Inferior parietal cortex (tissue), 1 donor: ENCODE results near the gene CCL21.

Experiments
- DNase-seq: peaks from one replicate; pipeline ENCODE4 v3.0.0-alpha.2; 2016; ENCODE audit errors: extremely low spot score

The CCL21 gene

DNA sequence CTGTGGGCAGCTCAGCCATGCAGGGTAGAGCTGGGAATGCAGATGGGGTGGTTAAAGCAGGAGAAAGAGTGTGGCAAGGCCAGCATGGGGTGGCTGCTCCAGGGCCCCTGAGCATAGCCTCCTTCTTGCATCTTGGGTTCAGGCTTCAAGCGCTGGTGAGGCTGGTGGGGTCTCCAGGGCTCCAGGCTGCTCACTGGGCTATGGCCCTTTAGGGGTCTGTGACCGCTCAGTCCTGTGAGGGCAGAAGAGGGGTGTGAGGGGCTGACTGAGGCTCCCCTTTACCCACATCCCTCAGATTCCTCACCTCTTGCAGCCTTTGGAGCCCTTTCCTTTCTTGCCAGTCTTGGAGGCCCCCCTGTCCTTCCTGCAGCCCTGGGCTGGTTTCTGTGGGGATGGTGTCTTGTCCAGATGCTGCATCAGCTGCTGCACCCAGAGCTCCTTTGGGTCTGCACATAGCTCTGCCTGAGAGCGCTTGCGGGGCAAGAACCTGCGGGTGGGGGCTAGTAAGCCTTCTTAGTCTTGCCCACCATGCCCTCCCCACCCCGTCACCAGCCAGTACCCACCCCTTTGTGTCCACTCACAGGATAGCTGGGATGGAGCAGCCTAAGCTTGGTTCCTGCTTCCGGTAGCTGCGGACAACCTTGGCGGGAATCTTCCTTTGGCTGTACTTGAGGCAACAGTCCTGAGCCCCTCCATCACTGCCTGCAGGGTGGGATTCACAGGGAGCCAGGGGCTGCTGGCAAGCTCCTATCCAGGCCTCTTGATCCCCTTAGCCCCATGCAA, 549 bp downstream of the CCL21 start:
- DNase-seq: no peak

- no peak for DNase-seq
These were observed 2.8 kb downstream of the CCL21 start for GRCh38 chr9:34707130-34707529.

GRCh38 chr9:34701769-34702736, 7.9 kb downstream of the CCL21 start:
- peak; percentile 84 for DNase-seq

DNA sequence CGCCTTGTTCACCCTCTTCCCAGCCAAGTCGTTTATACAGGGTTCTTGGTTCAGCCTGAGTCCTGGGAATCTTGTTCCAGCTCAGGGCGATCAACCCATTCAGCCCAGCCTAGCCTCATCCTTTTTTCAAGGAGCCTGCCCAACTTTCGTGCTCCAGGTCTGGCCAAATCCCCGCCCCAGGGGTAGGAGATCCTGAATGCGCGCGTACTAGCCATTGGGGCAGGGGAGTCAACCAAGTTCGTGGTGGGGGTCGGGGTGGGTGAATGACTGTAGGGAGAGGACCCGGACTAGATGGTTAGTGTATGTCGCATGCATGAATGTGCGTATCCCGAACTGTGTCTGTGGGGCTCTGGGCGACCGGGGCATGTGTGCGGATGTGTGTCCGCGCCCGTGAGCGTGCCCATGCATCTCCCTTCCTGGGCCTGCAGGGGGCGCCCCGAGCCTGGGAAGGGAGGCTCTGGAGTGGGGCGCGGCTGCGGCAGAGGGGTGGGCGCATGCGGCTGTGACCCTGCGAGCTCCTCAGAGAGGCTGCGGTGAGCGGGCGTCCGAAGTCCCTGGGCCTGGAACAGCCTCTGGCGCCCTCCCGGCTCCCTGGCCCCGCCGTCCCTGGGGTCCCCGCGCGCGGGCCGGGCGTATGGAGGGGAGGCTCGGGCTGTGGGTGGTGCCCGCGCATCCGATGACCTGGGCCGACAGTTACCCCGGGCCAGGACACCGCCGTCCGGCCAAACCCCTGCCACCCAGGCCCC, 8.7 kb downstream of the CCL21 start:
- peak; percentile 76 for DNase-seq

GRCh38 chr9:34694811-34695210, 15.1 kb downstream of the CCL21 start:
- DNase-seq: no peak

DNA sequence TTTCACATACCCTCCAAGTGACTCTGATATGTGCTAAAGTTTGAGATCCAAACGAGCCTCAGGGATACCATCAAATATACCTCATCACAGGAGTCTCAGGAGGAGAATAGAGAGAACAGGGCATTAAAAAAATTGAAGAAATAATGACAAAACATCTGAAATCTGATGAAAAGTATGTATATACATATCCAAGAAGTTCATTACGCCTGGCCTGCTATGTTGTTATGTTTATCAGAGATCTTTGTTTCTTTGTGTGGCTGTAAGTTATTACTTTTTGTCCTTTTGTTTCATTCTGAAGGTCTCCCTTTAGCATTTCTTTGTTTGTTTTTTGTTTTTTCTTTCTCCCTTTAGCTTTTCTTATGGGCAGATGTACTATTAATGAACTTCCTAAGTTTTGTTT, 16.4 kb downstream of the CCL21 start:
- no peak for DNase-seq

- no peak for DNase-seq
These were observed 18.0 kb downstream of the CCL21 start for GRCh38 chr9:34691936-34692315.

DNA sequence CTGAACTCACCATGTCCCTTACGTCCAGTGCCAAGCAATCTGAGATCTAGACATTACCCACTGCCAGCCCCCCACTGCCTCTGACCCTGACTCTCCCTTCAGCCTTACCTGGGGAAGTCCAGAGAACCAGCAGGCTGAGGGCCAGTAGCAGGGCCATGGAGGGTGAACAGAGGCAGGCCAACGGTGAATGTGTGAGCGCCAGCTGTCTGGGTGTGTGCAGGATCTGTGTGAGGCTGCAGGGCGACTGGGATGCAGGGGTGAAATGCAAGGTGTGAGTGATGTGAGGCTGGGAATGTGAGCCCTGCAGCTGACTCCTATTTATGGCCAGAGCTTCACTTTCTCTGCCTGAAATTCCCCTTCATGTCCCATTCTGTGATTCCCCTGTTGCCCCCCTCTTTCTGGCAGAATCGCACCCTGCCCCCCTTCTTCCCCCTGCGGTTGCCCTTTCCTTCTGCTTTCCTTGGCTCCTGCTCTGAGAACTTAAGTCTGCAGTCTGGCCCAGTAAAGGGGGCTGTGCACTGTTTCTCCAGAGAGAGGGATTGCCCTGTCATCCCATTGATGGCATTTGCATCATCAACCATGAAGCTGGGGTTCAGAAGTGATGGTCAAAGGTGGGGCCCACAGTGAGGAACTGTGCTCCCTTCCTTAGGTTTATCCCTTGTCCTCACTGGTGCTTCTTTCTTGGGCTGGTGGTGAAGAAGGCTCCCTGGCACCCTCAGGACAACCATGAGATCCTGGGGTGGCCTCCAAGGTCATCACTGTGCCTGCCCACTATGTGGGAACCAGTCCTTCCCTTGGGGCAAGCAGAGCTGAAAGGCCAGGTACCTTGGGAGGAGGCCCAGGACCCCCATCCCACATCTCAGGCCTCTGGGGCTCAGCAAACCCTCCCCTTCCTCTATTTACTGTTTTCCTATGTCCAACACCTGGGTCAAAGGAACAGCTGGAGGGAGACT, 18.7 kb downstream of the CCL21 start, which contains the start of gene CCL19:
TSS of gene CCL19 (minus strand) at position 294 of the 953 bp plus-strand sequence. CDS start at position 157, 137 bp downstream.
- no peak for DNase-seq

DNA sequence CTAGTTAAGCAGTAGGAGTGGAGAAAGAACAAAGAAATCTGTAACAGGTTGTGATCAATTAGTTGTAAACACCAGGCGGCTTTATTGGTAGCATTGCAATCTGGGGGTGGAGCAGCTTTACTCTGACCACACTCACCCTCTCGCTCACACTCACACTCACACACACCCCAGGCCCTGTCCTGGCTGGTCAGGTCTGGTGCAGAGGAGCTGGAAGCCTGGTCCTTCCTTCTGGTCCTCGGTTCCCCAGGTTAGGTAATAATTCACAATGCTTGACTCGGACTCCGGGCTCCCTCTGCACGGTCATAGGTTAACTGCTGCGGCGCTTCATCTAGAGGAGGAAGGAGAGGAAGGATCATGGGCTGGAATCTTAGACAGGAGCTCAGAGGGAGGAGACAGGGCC, 20.4 kb downstream of the CCL21 start:
- no peak for DNase-seq

GRCh38 chr9:34689116-34689470, 20.8 kb downstream of the CCL21 start:
- no peak for DNase-seq

GRCh38 chr9:34688329-34689115, 21.4 kb downstream of the CCL21 start:
- DNase-seq: no peak

- DNase-seq: no peak
These were observed 22.5 kb downstream of the CCL21 start for GRCh38 chr9:34687276-34688030.

DNA sequence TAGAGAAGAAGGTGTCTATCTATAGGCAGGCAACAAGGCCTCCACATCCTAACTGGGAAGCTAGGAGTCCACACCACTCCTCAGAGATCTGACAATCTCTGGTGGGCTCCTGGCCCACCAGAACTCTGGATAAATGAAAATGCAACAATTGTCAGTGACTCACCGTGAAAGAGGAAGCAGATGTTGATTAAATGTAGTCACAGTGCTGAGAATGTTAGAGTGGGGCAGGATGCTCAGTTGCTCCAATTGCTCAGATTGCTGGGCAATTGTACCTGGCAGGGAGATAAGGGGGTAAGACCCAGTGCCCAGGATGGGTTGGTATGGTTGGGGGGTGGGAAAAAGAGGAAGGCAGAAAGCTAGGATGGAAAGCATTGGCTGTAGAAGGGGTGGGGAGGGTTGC, 23.2 kb downstream of the CCL21 start:
- DNase-seq: no peak

- no peak for DNase-seq
These were observed 23.7 kb downstream of the CCL21 start for GRCh38 chr9:34686231-34686630.

DNA sequence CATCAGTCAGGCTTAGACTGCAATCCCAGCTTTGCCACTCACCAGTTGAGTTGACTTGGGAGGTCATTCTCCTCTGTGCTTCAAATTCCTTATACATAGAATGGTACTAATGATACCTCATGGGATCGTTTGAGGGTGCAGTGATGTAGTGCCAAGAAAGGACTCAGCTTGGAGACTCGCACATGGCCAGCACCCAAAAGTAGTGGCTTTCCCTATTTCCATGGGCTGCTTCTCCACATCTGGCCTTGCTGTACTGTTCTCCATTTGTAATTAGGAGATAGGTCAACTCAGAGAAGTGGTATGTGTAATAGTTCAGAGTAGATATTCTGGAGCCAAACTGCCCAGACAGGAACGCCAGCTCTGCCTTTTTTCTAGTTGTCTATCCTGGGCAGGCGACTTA, 24.3 kb downstream of the CCL21 start:
- no peak for DNase-seq

DNA sequence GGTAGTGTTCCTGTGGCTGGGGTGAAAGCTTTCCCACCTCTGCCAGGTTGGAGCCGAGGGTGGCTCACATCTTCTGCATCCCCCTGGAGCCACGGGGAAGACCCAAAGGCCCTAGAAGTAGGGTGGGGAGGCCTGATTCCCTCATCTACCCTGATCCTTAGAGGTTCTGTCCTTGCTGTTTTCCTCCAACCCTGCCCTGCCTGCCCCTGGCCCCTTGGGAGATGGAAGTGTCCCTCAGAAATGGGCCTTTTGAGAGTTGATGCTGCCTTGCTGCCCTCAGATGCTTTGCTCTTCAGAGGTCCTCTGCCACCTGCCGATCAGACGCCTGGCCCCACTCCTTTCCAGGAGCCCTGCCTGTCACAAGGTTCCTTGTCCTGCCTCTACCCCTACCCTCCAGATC, 25.1 kb downstream of the CCL21 start:
- no peak for DNase-seq

DNA sequence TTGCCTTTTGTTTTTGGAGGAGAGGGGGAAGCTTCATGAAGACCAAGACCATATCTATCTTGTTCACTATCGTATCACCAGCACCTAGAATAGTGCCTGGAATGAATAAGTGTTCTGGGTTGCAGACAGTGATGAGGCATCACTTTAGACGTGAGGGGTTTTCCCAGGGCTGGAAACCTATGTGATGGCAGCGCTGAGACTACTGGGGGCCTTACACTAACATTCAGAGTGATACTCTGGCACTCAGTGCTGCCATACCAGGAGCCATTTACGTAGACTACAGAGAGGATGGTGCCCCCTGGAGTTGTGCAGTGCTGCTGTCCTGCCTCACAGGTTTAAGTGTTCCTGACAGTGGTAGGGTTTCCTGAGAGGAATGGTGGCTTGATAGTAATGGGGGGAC, 25.8 kb downstream of the CCL21 start:
- DNase-seq: no peak

GRCh38 chr9:34675869-34676268, 34.1 kb downstream of the CCL21 start:
- no peak for DNase-seq

GRCh38 chr9:34675048-34675714, 34.8 kb downstream of the CCL21 start:
- peak; percentile 43 for DNase-seq
